Uterus (tissue), 4 donors: ENCODE data around the gene PCMT1. TPM values are rescaled to one million over a fixed set of nuclear protein-coding genes. Genes with fewer than 3 reads are reported as not detected.

ENCODE experiments used
- DNase-seq, 2 donors: peaks; one replicate each; pipeline ENCODE4 v3.0.0-alpha.2; 2019 to 2020
- H3K27ac ChIP-seq, 2 donors: fragments of 200-600 bp; sonication (generic); 1 replicate in 1 of 2; 2 replicates in 1 of 2; pipeline ENCODE4 v1.5.1; 2016 to 2018
- H3K27me3 ChIP-seq, 2 donors: fragments of 200-600 bp; sonication (generic); one replicate each; pipeline ENCODE4 v1.5.1; 2018 to 2019; ENCODE audit warnings: control low read depth in 1 of 2
- H3K36me3 ChIP-seq, 2 donors: fragments of 200-600 bp; sonication (generic); one replicate each; pipeline ENCODE4 v1.5.1; 2019; ENCODE audit warnings: control low read depth in 1 of 2
- H3K4me1 ChIP-seq, 2 donors: fragments of 200-600 bp; sonication (generic); one replicate each; pipeline ENCODE4 v1.5.1; 2018 to 2019; ENCODE audit warnings: control low read depth in 1 of 2
- H3K4me3 ChIP-seq, 2 donors: fragments of 200-600 bp; sonication (generic); 1 replicate in 1 of 2; 2 replicates in 1 of 2; pipeline ENCODE4 v1.5.1; 2018 to 2019; ENCODE audit warnings: mild to moderate bottlenecking in 1 of 2
- H3K9me3 ChIP-seq, 2 donors: fragments of 200-600 bp; sonication (generic); one replicate each; pipeline ENCODE4 v1.5.1; 2019; ENCODE audit warnings: control low read depth in 1 of 2
- CTCF ChIP-seq, 4 experiments: fragments of 200-600 bp in 2 of 4; fragments of 450-650 bp in 2 of 4; sonication (generic) in 2 of 4; IDR thresholded peaks; one replicate each; pipeline ENCODE4 v1.5.1; 2016 to 2019; ENCODE audit warnings: antibody characterized with exemption in 4 of 4, mild to moderate bottlenecking in 2 of 4, moderate library complexity in 1 of 4
- POLR2A ChIP-seq, 2 donors: fragments of 450-650 bp; IDR thresholded peaks; one replicate each; pipeline ENCODE4 v1.6.1; 2016; ENCODE audit warnings: antibody characterized with exemption in 2 of 2, mild to moderate bottlenecking in 1 of 2, moderate library complexity in 1 of 2
- intact Hi-C: fragments of 100-400 bp; cut with DNase I; formaldehyde crosslinking; loops from one replicate; pipeline ENCODE4 v1.15.1; 2023; ENCODE audit warnings: low total_unique reads
- total RNA-seq, 4 donors: library from RNA; depleted of rRNA in 3 of 4; stranded (reverse); fragments of >200 nt in 3 of 4; gene quantifications; one replicate each; pipeline versions ENCODE4 v1.1.0 to v1.2.4, GENCODE V29; 2014 to 2023
- donor health status: DM: yes; HTN: yes; CAD: no.

The PCMT1 gene
- total RNA-seq, 4 donors from 2014 or later: 34.4 to 147 (median 88.6) TPM

GRCh38 chr6:149821492-149821891 lies 72.0 kb downstream of the PCMT1 start:
- intact Hi-C loops: no loop called here
- no peaks in the 10 kb centered on the region for H3K36me3 ChIP-seq
- no peak overlapping the region for H3K4me3 ChIP-seq

GRCh38 chr6:149823013-149823412 lies 73.5 kb downstream of the PCMT1 start:
- no peak overlapping the region for H3K27ac ChIP-seq
- no peak for DNase-seq
- H3K27me3 ChIP-seq: no peaks in the 10 kb centered on the region
- no peak for TF ChIP-seq POLR2A (IDR thresholded peaks at IDR 0.05)
- no peak for TF ChIP-seq CTCF (IDR thresholded peaks at IDR 0.05)
- H3K4me1 ChIP-seq: no peaks in the 10 kb centered on the region
- H3K4me3 ChIP-seq: no peak overlapping the region
- no peaks in the 10 kb centered on the region for H3K36me3 ChIP-seq
- intact Hi-C loops: no loop called here
- H3K9me3 ChIP-seq: no peaks in the 10 kb centered on the region

More at GRCh38 chr6:149821492-149821891, 72.0 kb downstream of the PCMT1 start:
- Histone ChIP-seq H3K27ac (no peak overlapping the region), H3K27me3 (no peaks in the 10 kb centered on the region), H3K4me1 (no peaks in the 10 kb centered on the region), H3K9me3 (no peaks in the 10 kb centered on the region)
- TF ChIP-seq CTCF (IDR thresholded peaks at IDR 0.05) (no peak), POLR2A (IDR thresholded peaks at IDR 0.05) (no peak)
- DNase-seq: no peak

- Histone ChIP-seq H3K27ac (no peak overlapping the region), H3K4me1 (no peaks in the 10 kb centered on the region), H3K27me3 (no peaks in the 10 kb centered on the region), H3K9me3 (no peaks in the 10 kb centered on the region), H3K4me3 (no peak overlapping the region), H3K36me3 (no peaks in the 10 kb centered on the region)
- TF ChIP-seq CTCF (IDR thresholded peaks at IDR 0.05): no peak
- TF ChIP-seq POLR2A (IDR thresholded peaks at IDR 0.05): no peak
- no peak for DNase-seq
- intact Hi-C loops: no loop called here
Measured at GRCh38 chr6:149825292-149825691, 75.8 kb downstream of the PCMT1 start.

GRCh38 chr6:149830731-149831307 lies 81.3 kb downstream of the PCMT1 start:
- no peaks in the 10 kb centered on the region for H3K36me3 ChIP-seq
- H3K4me3 ChIP-seq: no peak overlapping the region
- TF ChIP-seq CTCF (IDR thresholded peaks at IDR 0.05): no peak
- no peak for TF ChIP-seq POLR2A (IDR thresholded peaks at IDR 0.05)
- H3K27ac ChIP-seq: no peak overlapping the region
- intact Hi-C loops: no loop called here
- no peaks in the 10 kb centered on the region for H3K27me3 ChIP-seq
- DNase-seq: no peak
- no peaks in the 10 kb centered on the region for H3K9me3 ChIP-seq
- H3K4me1 ChIP-seq: no peaks in the 10 kb centered on the region

GRCh38 chr6:149831308-149831820 lies 81.8 kb downstream of the PCMT1 start:
- H3K4me1 ChIP-seq: no peaks in the 10 kb centered on the region
- H3K27me3 ChIP-seq: no peaks in the 10 kb centered on the region
- no peaks in the 10 kb centered on the region for H3K9me3 ChIP-seq
- H3K27ac ChIP-seq: no peak overlapping the region
- H3K4me3 ChIP-seq: no peak overlapping the region
- no peak for DNase-seq
- no peaks in the 10 kb centered on the region for H3K36me3 ChIP-seq
- TF ChIP-seq CTCF (IDR thresholded peaks at IDR 0.05) (no peak), POLR2A (IDR thresholded peaks at IDR 0.05) (no peak)
- intact Hi-C loops: no loop called here
